SU-DHL-6 (cell line): Measurements from ENCODE around the gene DRAXIN.

Experiments
- CTCF ChIP-seq: fragments of 200-600 bp; sonication (generic); IDR thresholded peaks from one replicate; pipeline ENCODE4 v1.5.1; 2017; ENCODE audit warnings: antibody characterized with exemption, mild to moderate bottlenecking, low read length, moderate library complexity; ENCODE audit not compliant: insufficient read depth, poor library complexity, severe bottlenecking
- EZH2phosphoT487 ChIP-seq: fragments of 200-600 bp; sonication (generic), shearing (Covaris generic); conservative IDR thresholded peaks from 2 replicates; pipeline ENCODE4 v1.6.1; 2018; ENCODE audit warnings: mild to moderate bottlenecking, antibody characterized with exemption, low read length, moderate library complexity, mixed read lengths

GRCh38 chr1:11701551-11701961, 10.0 kb downstream of the DRAXIN start:
- TF ChIP-seq CTCF = no peak
- TF ChIP-seq EZH2phosphoT487 = no peak
